ENCODE data around the gene KIF1A. TPM values are rescaled to one million over a fixed set of nuclear protein-coding genes. Genes with fewer than 3 reads are reported as not detected.
"Not testable (repeated sequence)": the region's sequence is repeated elsewhere in the genome, so short reads cannot be mapped to it uniquely, and the experiment has no call there.

KIF1A gene
- total RNA-seq, 2 donors from 2014 or later: 2.1 to 2.2 TPM

- DNase-seq (no peak), ATAC-seq (no peak)
- intact Hi-C loops (cut with DNase I, micrococcal nuclease): loop anchor here in 1 of 2 donors (10.0 kb wide), 1 partner anchor 190 kb away; no protein-coding TSS in a partner anchor
Observed at GRCh38 chr2:240704651-240705050, 115.4 kb downstream of the KIF1A start.

GRCh38 chr2:240703417-240704341 is 116.3 kb downstream of the KIF1A start:
- intact Hi-C loops (cut with DNase I, micrococcal nuclease): loop anchor here in 1 of 2 donors (10.0 kb wide), 1 partner anchor 189 kb away; no protein-coding TSS in a partner anchor

GRCh38 chr2:240702640-240703011 is 117.4 kb downstream of the KIF1A start:
- intact Hi-C loops (cut with DNase I, micrococcal nuclease): loop anchor here in 1 of 2 donors (10.0 kb wide), 1 partner anchor 188 kb away; no protein-coding TSS in a partner anchor
- DNase-seq (no peak), ATAC-seq (no peak)

More at GRCh38 chr2:240703417-240704341, 116.3 kb downstream of the KIF1A start:
- no peak for ATAC-seq
- DNase-seq: no peak

GRCh38 chr2:240701736-240702639 is 118.0 kb downstream of the KIF1A start:
- intact Hi-C loops (cut with DNase I, micrococcal nuclease): loop anchor here in 1 of 2 donors (10.0 kb wide), 1 partner anchor 187 kb away; no protein-coding TSS in a partner anchor
- no peak for ATAC-seq
- DNase-seq: no peak

GRCh38 chr2:240701091-240701735 is 118.8 kb downstream of the KIF1A start:
- DNase-seq (no peak), ATAC-seq (no peak)
- intact Hi-C loops (cut with DNase I, micrococcal nuclease): loop anchor here in 1 of 2 donors (10.0 kb wide), 1 partner anchor 186 kb away; no protein-coding TSS in a partner anchor

- not testable (repeated sequence) for ATAC-seq, DNase-seq
- intact Hi-C loops (cut with DNase I, micrococcal nuclease): loop anchor here in 1 of 2 donors (10.0 kb wide), 1 partner anchor 186 kb away; no protein-coding TSS in a partner anchor
Observed at GRCh38 chr2:240700616-240701015, 119.4 kb downstream of the KIF1A start.

GRCh38 chr2:240699835-240700234 is 120.2 kb downstream of the KIF1A start:
- ATAC-seq, DNase-seq: not testable (repeated sequence)
- intact Hi-C loops (cut with DNase I, micrococcal nuclease): loop anchor here in 1 of 2 donors (10.0 kb wide), 1 partner anchor 185 kb away; no protein-coding TSS in a partner anchor

GRCh38 chr2:240698852-240699561 is 121.0 kb downstream of the KIF1A start:
- ATAC-seq (peak; percentile 54), DNase-seq (peak in 1 of 2 donors; percentile 16)
- intact Hi-C loops (cut with DNase I, micrococcal nuclease): not testable (repeated sequence)

- peak; percentile 57 for ATAC-seq
- intact Hi-C loops (cut with DNase I, micrococcal nuclease); DNase-seq: not testable (repeated sequence)
Observed at GRCh38 chr2:240696469-240696868, 123.5 kb downstream of the KIF1A start.

- DNase-seq; intact Hi-C loops (cut with DNase I, micrococcal nuclease); ATAC-seq: not testable (repeated sequence)
Observed at GRCh38 chr2:240695593-240695992, 124.4 kb downstream of the KIF1A start.

GRCh38 chr2:240694304-240694703 is 125.7 kb downstream of the KIF1A start:
- peak; percentile 77 for ATAC-seq
- DNase-seq; intact Hi-C loops (cut with DNase I, micrococcal nuclease): not testable (repeated sequence)

GRCh38 chr2:240692583-240693561 is 127.1 kb downstream of the KIF1A start:
- intact Hi-C loops (cut with DNase I, micrococcal nuclease); ATAC-seq; DNase-seq: not testable (repeated sequence)

GRCh38 chr2:240691631-240692420 is 128.2 kb downstream of the KIF1A start, which contains the start of gene AQP12A:
AQP12A (plus strand) TSS chr2:240691866; CDS start chr2:240691914, 48 bp downstream.
- ATAC-seq: peak; percentile 9
- intact Hi-C loops (cut with DNase I, micrococcal nuclease); DNase-seq: not testable (repeated sequence)

- peak; percentile 44 for ATAC-seq
- intact Hi-C loops (cut with DNase I, micrococcal nuclease); DNase-seq: not testable (repeated sequence)
Observed at GRCh38 chr2:240691075-240691427, 129.0 kb downstream of the KIF1A start.

GRCh38 chr2:240690421-240691074 is 129.5 kb downstream of the KIF1A start:
- DNase-seq; intact Hi-C loops (cut with DNase I, micrococcal nuclease): not testable (repeated sequence)
- peak; percentile 74 for ATAC-seq

Data from left colon (tissue), 2 donors.